ENCODE data around the gene PPP1R3A. TPM values are rescaled to one million over a fixed set of nuclear protein-coding genes. Genes with fewer than 3 reads are reported as not detected.

PPP1R3A gene
- total and polyA plus RNA-seq, 2 of the 8 experiments (the other 6 are each of a cell fraction or from before 2014, with no cell fraction given): not detected

GRCh38 chr7:113963356-113963755 lies 44.5 kb upstream of the PPP1R3A start:
- H3K18ac ChIP-seq (ENCODE audit: extremely low read depth, low read length): no peak overlapping the region
- H3K79me2 ChIP-seq (ENCODE audit: control insufficient read depth in 1 of 2, insufficient read depth in 2 of 2, low read length in 2 of 2): no peaks in the 10 kb centered on the region
- no peak for FAIRE-seq
- no peak overlapping the region for H3K14ac ChIP-seq (ENCODE audit: insufficient read length)
- H4K5ac ChIP-seq (ENCODE audit: insufficient read length, low read depth, low read length): no peak overlapping the region
- H3K27me3 ChIP-seq (replicated peaks in 1 of 4; ENCODE audit: control insufficient read depth in 3 of 4, extremely low read depth in 1 of 4, insufficient read depth in 3 of 4, low read length in 3 of 4): no peaks in the 10 kb centered on the region
- H2BK120ac ChIP-seq (replicated peaks; ENCODE audit: low read depth, low read length): no peak overlapping the region
- no peak for DNase-seq (ENCODE audit: low read depth in 1 of 2, low spot score in 2 of 2)
- peaks cover 8 to 14% of the 10 kb centered on the region in 2 experiments; a peak in 3 of 4 replicates for H3K9me3 ChIP-seq (ENCODE audit: insufficient read depth in 2 of 2, low read depth in 1 of 2, low read length in 1 of 2)
- H3K4me3 ChIP-seq (ENCODE audit: extremely low read depth in 1 of 4, insufficient read depth in 2 of 4, low read depth in 3 of 4, low read length in 4 of 4): no peak overlapping the region
- no peak overlapping the region for H2BK20ac ChIP-seq (ENCODE audit: low read length)
- no peak overlapping the region for H3K27ac ChIP-seq (ENCODE audit: low read depth, low read length)
- no peak overlapping the region for H2BK15ac ChIP-seq (ENCODE audit: low read length)
- no peak overlapping the region for H3K23ac ChIP-seq (ENCODE audit: insufficient read length)
- H2BK5ac ChIP-seq (ENCODE audit: low read depth, low read length): no peak overlapping the region
- H3K9ac ChIP-seq (replicated peaks in 1 of 4; ENCODE audit: extremely low read depth in 1 of 4, low read depth in 3 of 4, low read length in 3 of 4): no peak overlapping the region
- no peak overlapping the region for H2BK12ac ChIP-seq (ENCODE audit: low read depth, low read length)
- CTCF ChIA-PET (ENCODE audit: partially characterized antibody): no interaction called here
- H3K23me2 ChIP-seq (ENCODE audit: low read depth, low read length): no peaks in the 10 kb centered on the region
- no peak overlapping the region for H3K56ac ChIP-seq (replicated peaks; ENCODE audit: insufficient read length, low read depth, low read length)
- H3K4me2 ChIP-seq (ENCODE audit: insufficient read depth in 1 of 2, low read depth in 2 of 2, low read length in 2 of 2): no peak overlapping the region
- no peak overlapping the region for H3K4ac ChIP-seq (replicated peaks; ENCODE audit: insufficient read length, low read depth, low read length)
- WGBS, 2 experiments (ENCODE audit: extremely low coverage in 1 of 2, insufficient coverage in 1 of 2, insufficient read length in 1 of 2, insufficient replicate concordance in 2 of 2, low coverage in 1 of 2, low lambda C conversion rate in 2 of 2, missing lambda C conversion rate in 1 of 2): 90% methylated on average over 2 of the region's 2 CpGs; no CpG with 5 or more reads in 1 of the 2 experiments
- no peaks in the 10 kb centered on the region for H3K4me1 ChIP-seq (replicated peaks in 1 of 4; ENCODE audit: control insufficient read depth in 3 of 4, insufficient read depth in 4 of 4, low read length in 3 of 4)
- POLR2A ChIA-PET (ENCODE audit: partially characterized antibody): no interaction called here
- H2AFZ ChIP-seq (ENCODE audit: low read length): no peak overlapping the region
- H3K79me1 ChIP-seq (ENCODE audit: low read depth, low read length): no peaks in the 10 kb centered on the region
- no peaks in the 10 kb centered on the region for H3K36me3 ChIP-seq (ENCODE audit: control insufficient read depth in 2 of 4, insufficient read depth in 4 of 4, low read length in 3 of 4)
- H2AK5ac ChIP-seq (ENCODE audit: low read depth, low read length): no peak overlapping the region
- no peaks in the 10 kb centered on the region for H4K20me1 ChIP-seq (replicated peaks in 1 of 2; ENCODE audit: control insufficient read depth in 1 of 2, insufficient read depth in 2 of 2, low read length in 2 of 2)
- H4K8ac ChIP-seq (ENCODE audit: extremely low read depth, insufficient read depth, low read length): no peak overlapping the region
- no peak for TF ChIP-seq BRCA1 (IDR thresholded peaks at IDR 0.05; ENCODE audit: low read depth, low read length)
- no peak for TF ChIP-seq FOSL1 (IDR thresholded peaks at IDR 0.05; ENCODE audit: insufficient read depth, low read depth, low read length)
- no peak for TF ChIP-seq CHD1 (IDR thresholded peaks at IDR 0.05; ENCODE audit: low read depth, low read length)
- TF ChIP-seq SUZ12 (IDR thresholded peaks at IDR 0.05; ENCODE audit: low read length): no peak
- no peak for TF ChIP-seq CTBP2 (IDR thresholded peaks at IDR 0.05; ENCODE audit: borderline replicate concordance, insufficient read depth, insufficient read length, low read length)
- no peak for TF ChIP-seq POU5F1 (IDR thresholded peaks at IDR 0.05; ENCODE audit: low read depth, low read length)
- no peak for TF ChIP-seq EGR1 (IDR thresholded peaks at IDR 0.05; ENCODE audit: borderline replicate concordance, low read depth, low read length)
- no peak for TF ChIP-seq USF2 (IDR thresholded peaks at IDR 0.05; ENCODE audit: low read length)
- no peak for TF ChIP-seq CHD2 (IDR thresholded peaks at IDR 0.05; ENCODE audit: low read length)
- TF ChIP-seq MAFK (IDR thresholded peaks at IDR 0.05; ENCODE audit: low read depth, low read length): no peak
- TF ChIP-seq RFX5 (IDR thresholded peaks at IDR 0.05; ENCODE audit: borderline replicate concordance, low read depth, low read length): no peak
- no peak for TF ChIP-seq BACH1 (IDR thresholded peaks at IDR 0.05; ENCODE audit: low read length)
- no peak for TF ChIP-seq KDM1A (IDR thresholded peaks at IDR 0.05; ENCODE audit: borderline replicate concordance, low read length)
- no peak overlapping the region for H4K91ac ChIP-seq (replicated peaks; ENCODE audit: insufficient read length, low read length)
